Dedifferentiated amniotic fluid mesenchymal stem cell (primary cell): ENCODE measurements around the gene ARID5A.
"Not testable (repeated sequence)": the region's sequence is repeated elsewhere in the genome, so short reads cannot be mapped to it uniquely, and the experiment has no call there.

Experiments
- DNase-seq: peaks from one replicate; pipeline ENCODE4 v3.0.0-alpha.2; 2016; ENCODE audit errors: extremely low spot score

Gene ARID5A

GRCh38 chr2:96556441-96557330 lies 20.1 kb downstream of the ARID5A start:
- no peak for DNase-seq

GRCh38 chr2:96557421-96557820 lies 20.9 kb downstream of the ARID5A start:
- not testable (repeated sequence) for DNase-seq

GRCh38 chr2:96558061-96558460 lies 21.5 kb downstream of the ARID5A start:
- DNase-seq = no peak

GRCh38 chr2:96558485-96558884 lies 21.9 kb downstream of the ARID5A start:
- no peak for DNase-seq

GRCh38 chr2:96564026-96564425 lies 27.5 kb downstream of the ARID5A start:
- no peak for DNase-seq

- DNase-seq = no peak
Measured at GRCh38 chr2:96564563-96564962, 28.0 kb downstream of the ARID5A start.

- no peak for DNase-seq
Measured at GRCh38 chr2:96565111-96565510, 28.6 kb downstream of the ARID5A start.

- DNase-seq = no peak
Measured at GRCh38 chr2:96568094-96568493, 31.5 kb downstream of the ARID5A start.

- DNase-seq = no peak
Measured at GRCh38 chr2:96574364-96574763, 37.8 kb downstream of the ARID5A start.

GRCh38 chr2:96575785-96576456 lies 39.4 kb downstream of the ARID5A start:
- no peak for DNase-seq

GRCh38 chr2:96577501-96577900 lies 40.9 kb downstream of the ARID5A start:
- DNase-seq = no peak

GRCh38 chr2:96578731-96579130 lies 42.2 kb downstream of the ARID5A start:
- no peak for DNase-seq

- no peak for DNase-seq
Measured at GRCh38 chr2:96579422-96579821, 42.9 kb downstream of the ARID5A start.

GRCh38 chr2:96580771-96581170 lies 44.2 kb downstream of the ARID5A start:
- no peak for DNase-seq

GRCh38 chr2:96584017-96584416 lies 47.5 kb downstream of the ARID5A start:
- DNase-seq = no peak

GRCh38 chr2:96587843-96588242 lies 51.3 kb downstream of the ARID5A start:
- DNase-seq = no peak

GRCh38 chr2:96591054-96591453 lies 54.5 kb downstream of the ARID5A start:
- no peak for DNase-seq

- no peak for DNase-seq
Measured at GRCh38 chr2:96591494-96591893, 54.9 kb downstream of the ARID5A start.

GRCh38 chr2:96594282-96594681 lies 57.7 kb downstream of the ARID5A start:
- no peak for DNase-seq

GRCh38 chr2:96594691-96595152 lies 58.2 kb downstream of the ARID5A start:
- DNase-seq = no peak

GRCh38 chr2:96596596-96596995 lies 60.0 kb downstream of the ARID5A start:
- no peak for DNase-seq

- DNase-seq = no peak
Measured at GRCh38 chr2:96599941-96600340, 63.4 kb downstream of the ARID5A start.
